Measurements from ENCODE around the gene TMEM170B.

DNA sequence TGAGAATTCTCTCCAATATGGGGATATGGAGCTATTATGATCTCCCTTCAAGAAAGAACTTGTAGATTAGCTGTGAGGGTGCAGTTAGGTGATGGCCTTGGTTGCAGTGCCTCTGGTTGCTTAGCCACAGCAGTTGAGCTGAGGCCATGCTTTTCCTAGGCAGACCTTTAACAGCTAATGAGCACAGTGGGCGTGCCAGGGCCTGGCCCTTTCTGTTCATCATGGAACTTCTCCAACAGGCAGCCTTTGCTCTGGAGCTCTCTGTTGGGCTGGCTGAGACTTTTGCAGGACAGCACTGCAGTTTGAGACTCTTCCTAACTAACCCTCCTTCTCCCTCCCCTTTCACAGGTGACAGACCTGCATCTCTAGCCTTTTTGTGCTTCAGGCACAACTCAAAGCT, 39.7 kb upstream of the TMEM170B start:
- TF ChIP-seq, protein P1, sequence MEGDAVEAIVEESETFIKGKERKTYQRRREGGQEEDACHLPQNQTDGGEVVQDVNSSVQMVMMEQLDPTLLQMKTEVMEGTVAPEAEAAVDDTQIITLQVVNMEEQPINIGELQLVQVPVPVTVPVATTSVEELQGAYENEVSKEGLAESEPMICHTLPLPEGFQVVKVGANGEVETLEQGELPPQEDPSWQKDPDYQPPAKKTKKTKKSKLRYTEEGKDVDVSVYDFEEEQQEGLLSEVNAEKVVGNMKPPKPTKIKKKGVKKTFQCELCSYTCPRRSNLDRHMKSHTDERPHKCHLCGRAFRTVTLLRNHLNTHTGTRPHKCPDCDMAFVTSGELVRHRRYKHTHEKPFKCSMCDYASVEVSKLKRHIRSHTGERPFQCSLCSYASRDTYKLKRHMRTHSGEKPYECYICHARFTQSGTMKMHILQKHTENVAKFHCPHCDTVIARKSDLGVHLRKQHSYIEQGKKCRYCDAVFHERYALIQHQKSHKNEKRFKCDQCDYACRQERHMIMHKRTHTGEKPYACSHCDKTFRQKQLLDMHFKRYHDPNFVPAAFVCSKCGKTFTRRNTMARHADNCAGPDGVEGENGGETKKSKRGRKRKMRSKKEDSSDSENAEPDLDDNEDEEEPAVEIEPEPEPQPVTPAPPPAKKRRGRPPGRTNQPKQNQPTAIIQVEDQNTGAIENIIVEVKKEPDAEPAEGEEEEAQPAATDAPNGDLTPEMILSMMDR (IDR thresholded peaks at IDR 0.05), result no peak
- no peak for TF ChIP-seq POLR2A (IDR thresholded peaks at IDR 0.05)
